ENCODE measurements around the gene ORM1.
"Not testable (repeated sequence)": the region's sequence is repeated elsewhere in the genome, so short reads cannot be mapped to it uniquely, and the experiment has no call there.

ORM1 gene

GRCh38 chr9:114308361-114308950, 14.4 kb upstream of the ORM1 start:
- no peak for DNase-seq (ENCODE audit: low read depth)

GRCh38 chr9:114309096-114309495, 13.8 kb upstream of the ORM1 start:
- no peak for DNase-seq (ENCODE audit: low read depth)

- DNase-seq (ENCODE audit: low read depth) = no peak
Observed at GRCh38 chr9:114310471-114311450, 12.1 kb upstream of the ORM1 start.

GRCh38 chr9:114311571-114312512, 11.1 kb upstream of the ORM1 start:
- no peak for DNase-seq (ENCODE audit: low read depth)

GRCh38 chr9:114312513-114312875, 10.4 kb upstream of the ORM1 start:
- DNase-seq (ENCODE audit: low read depth) = no peak

GRCh38 chr9:114313186-114313585, 9.7 kb upstream of the ORM1 start:
- no peak for DNase-seq (ENCODE audit: low read depth)

GRCh38 chr9:114314256-114314867, 8.5 kb upstream of the ORM1 start:
- DNase-seq (ENCODE audit: low read depth) = no peak

- DNase-seq (ENCODE audit: low read depth) = no peak
Observed at GRCh38 chr9:114314881-114315722, 7.8 kb upstream of the ORM1 start.

GRCh38 chr9:114315723-114316363, 7.1 kb upstream of the ORM1 start:
- no peak for DNase-seq (ENCODE audit: low read depth)

GRCh38 chr9:114316605-114317230, 6.2 kb upstream of the ORM1 start:
- no peak for DNase-seq (ENCODE audit: low read depth)

- DNase-seq (ENCODE audit: low read depth) = no peak
Observed at GRCh38 chr9:114317665-114318357, 5.1 kb upstream of the ORM1 start.

GRCh38 chr9:114318416-114318815, 4.5 kb upstream of the ORM1 start:
- no peak for DNase-seq (ENCODE audit: low read depth)

- DNase-seq (ENCODE audit: low read depth) = no peak
Observed at GRCh38 chr9:114319147-114319546, 3.8 kb upstream of the ORM1 start.

- not testable (repeated sequence) for DNase-seq (ENCODE audit: low read depth)
Observed at GRCh38 chr9:114320710-114321109, 2.2 kb upstream of the ORM1 start.

- DNase-seq (ENCODE audit: low read depth) = no peak
Observed at GRCh38 chr9:114321759-114322158, 1.1 kb upstream of the ORM1 start.

- DNase-seq (ENCODE audit: low read depth) = not testable (repeated sequence)
Observed at GRCh38 chr9:114322160-114322818, 609 bp upstream of the ORM1 start.

GRCh38 chr9:114323849-114324248, 951 bp downstream of the ORM1 start:
- not testable (repeated sequence) for DNase-seq (ENCODE audit: low read depth)

GRCh38 chr9:114324492-114324891, 1.6 kb downstream of the ORM1 start:
- no peak for DNase-seq (ENCODE audit: low read depth)

GRCh38 chr9:114324965-114325364, 2.1 kb downstream of the ORM1 start:
- DNase-seq (ENCODE audit: low read depth) = not testable (repeated sequence)
